ENCODE measurements around the gene ARF1.

Gene ARF1

DNA sequence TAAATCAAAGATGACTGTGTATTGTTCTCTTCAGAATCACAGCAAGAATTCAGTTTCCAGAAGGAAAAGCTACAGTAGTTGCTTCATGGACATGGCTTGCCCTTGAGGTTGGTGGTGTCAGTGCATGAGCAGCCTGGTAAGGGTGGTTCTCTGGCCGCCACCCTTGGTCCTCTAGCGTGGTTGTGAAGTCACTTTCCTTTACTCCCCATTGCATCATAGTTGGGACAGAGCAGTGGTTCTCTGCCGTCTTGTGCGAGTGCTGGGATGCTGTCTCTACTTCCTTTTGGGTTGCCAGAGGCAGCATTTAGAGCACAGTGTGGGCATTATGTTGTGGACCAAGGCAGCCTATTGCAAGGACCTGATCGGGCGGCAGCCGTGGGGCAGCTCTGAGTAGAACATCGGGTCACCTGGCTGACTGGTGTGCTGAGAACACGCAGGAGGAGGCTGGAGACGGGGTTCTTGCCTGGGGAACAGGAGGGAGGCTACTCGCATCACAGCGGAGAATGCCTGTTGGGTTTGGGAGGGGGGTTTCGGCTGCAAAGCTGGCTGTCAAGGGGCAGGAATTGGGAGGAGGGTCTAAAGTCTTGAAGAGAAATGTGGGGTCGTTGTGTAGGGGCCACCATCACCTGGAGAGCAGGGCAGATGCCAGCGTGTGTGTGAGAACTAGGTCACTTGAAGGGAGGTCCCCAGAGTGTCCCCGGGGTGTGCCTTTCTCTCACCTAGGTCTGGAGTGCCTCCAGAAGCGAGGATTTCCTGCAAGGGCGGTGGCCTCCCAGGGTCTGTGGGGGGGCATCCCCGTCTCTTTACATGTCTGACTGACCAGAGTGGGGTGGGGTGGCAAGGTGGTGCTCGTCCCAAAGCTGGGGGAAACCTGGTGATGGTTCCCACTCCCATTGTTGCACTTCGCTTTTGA is 6.3 kb downstream of the ARF1 start:
- no peak for DNase-seq

DNA sequence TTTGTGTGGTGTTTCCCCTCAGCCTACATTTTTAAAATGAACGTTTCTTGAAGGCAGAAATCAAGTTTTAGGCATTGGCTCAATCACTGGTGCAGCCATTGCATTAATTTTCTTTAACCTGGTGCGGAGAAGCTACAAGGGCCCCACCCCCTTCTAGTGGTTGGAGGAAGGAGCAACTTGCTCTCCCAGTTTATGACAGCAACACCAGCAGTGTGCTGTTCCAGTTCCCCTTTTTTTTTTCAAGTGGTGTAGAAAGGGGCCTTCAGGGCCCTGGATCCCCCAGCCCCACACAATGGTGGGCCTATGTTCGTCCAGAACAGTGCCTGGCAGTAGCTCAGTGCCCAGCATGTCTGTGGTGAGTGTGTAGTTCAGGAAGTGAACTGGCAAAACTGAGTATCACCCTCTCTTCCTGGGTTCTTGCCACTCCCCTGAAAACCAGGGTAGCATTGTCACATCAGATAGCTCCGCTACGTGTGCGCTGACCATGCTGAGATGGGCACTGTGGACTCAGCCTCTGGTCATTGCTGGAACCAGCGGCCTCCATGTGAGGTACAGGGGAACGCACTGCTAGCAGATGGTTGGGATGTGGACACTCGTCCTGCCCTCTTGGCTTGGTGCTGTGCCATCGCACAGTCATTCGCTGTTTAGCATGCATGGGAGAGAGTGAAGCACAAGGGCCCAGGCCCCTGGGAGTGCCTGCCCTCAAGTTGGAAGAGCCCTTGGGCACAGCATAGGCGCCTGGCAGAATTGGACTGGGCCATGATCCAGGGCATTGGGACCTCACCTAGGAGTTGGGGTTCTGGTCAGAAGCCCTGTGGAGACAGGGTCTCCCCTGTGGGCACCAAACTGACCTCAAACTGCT is 7.2 kb downstream of the ARF1 start:
- DNase-seq: no peak

DNA sequence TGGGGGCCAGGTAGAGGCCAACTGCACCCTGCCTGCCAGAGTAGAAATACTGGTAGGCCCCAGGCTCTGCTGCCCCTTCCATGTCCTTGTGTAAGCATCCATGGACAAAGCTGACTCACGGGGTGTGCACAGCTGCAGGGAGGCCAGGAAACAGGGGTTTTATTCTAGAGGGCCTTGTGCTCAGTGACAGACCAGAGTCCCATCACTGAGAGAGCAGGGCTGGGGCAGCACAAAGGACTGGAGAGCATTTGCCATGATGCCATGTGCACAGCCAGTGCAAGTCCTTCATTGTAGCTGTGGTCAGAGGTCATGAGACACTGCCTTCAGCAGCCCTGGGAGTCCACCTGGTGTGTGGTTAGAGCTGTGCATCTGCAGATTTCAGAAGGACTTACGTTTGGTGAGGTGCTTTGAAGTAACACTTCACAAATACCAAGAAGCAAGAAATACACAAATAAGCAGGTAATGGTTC is 8.1 kb downstream of the ARF1 start:
- DNase-seq: peak; percentile 1

DNA sequence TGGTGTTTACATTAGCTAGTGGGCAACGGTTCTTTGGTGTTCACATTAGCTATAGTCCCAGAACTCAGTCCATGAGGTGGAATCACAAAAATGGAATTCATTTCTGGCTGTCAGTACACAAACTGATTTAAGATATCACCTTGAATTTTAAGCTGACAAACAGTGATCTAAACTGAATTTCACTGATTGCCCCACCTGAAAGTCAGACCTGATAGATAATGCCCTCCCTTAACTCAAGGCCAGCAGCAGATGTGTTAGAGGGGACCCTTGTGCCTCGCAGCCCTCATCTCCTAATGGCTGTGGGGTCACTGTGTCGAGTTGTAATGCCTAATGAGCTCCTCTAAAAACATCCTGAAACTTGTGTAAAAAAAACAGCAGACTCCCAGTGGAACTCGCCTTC is 8.6 kb downstream of the ARF1 start:
- no peak for DNase-seq

DNA sequence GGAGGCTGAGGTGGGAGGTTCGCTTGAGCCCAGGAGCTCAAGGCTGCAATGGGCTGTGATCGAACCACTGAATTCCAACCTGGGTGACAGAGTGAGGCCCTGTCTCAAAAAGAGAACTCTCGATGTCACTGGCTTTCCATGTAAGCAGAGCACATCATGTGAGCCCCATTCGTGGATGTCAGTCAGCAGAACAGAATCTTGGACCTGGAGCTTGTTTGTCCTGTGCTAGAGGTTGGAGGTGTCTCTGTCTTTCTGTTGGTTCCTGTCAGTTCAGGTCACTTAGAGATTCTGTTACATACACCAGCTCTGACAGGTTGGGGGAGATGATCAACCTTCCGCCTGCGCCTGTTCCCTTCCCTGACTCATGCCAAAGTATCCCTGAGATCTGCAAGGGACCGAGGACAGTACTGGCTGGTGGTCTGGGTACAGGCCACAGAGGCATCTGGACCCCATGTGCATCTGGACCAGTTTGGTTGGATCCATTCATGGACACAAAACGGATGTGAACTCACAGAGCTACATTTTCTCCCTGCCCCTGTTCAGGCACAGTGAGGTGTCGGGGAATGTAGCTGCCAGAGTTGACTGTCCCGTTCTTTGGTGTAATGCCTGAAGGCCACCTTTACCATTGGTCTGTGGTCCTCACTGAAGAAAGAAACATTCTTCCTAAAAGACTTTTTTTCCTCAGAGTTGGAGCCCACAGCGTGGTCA is 10.0 kb downstream of the ARF1 start:
- DNase-seq: no peak

DNA sequence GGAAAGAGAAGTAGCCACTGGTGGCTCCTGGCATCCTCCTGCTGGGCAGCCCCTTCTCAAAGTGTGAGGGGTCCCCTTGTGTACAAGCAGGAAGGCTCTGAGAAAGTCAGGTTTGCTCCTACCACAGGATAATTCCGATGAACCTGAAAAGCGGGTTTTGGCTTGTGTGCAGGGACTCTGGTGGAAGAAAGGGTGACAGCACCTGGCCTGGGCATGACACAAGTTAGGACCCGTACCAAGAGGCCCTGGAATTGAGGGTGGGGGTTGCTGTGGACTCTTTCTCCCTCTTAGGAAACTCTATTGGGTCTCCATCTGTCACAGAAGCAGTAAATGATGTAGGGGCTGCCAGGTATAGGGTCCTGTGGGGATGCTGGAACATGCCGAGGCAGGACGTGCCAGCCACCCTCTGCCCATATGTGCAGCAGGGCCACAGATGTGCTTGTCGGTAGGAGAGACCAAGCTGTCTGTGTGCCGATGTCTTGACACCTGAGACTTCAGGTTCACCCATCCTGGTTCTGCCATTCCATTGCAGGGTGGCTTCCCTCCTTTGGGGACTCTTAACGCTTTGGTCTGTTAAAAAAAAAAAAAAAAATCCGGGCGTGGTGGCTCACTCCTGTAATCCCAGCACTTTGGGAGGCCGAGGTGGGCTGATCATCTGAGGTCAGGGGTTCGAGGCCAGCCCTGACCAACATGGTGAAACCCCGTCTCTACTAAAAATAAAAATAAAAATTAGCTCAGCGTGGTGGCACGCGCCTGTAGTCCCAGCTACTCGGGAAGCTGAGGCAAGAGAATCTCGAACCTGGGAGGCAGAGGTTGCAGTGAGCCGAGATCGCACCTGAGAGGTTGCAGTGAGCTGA is 10.8 kb downstream of the ARF1 start:
- DNase-seq: no peak

DNA sequence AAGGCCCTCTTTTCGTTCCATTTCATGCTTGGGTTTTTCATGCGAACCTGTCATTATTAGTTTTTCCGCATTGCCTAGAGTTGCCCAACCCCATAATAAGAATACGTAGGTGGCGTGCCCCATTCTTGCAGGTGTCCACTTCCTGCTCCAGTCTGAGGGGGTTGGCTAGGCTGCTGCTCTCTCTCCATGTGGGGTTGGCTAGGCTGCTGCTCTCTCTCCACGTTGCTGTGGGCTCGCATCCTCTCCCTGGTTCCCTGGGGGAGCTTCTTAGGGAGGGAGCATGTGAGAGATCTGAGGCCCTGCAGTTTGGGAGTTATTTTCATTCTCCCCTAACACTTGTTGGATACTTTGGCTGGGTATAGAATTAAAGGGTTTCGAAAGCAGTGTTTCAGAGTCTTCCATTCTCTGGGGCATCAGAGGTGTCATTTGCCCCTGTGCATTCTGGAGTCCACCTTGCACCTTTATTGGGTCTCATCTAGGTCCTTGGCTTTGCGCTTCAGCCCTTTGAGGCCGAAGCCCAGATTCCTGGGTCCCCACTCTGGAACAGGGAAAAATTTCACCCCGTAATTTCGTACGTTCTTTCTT is 12.0 kb downstream of the ARF1 start:
- no peak for DNase-seq

DNA sequence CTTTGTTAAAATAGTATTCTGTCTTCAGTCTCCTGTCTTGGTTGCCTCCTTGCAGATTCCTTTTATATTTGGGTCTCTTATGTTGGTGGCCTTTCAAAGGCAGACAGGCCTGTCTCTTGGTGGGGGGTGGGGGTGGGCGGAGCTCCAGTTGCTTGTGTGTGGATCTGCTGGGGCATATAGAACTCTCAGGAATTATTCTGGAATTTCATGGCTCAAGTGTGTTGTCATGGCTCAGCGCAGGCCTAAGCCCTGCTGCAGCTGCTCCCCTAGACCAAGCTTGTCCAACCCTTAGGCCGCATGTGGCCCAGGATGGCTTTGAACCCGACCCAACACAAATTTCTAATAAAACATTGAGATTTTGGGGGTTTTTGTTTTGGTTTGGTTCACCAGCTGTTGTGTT is 12.7 kb downstream of the ARF1 start:
- DNase-seq: no peak

DNA sequence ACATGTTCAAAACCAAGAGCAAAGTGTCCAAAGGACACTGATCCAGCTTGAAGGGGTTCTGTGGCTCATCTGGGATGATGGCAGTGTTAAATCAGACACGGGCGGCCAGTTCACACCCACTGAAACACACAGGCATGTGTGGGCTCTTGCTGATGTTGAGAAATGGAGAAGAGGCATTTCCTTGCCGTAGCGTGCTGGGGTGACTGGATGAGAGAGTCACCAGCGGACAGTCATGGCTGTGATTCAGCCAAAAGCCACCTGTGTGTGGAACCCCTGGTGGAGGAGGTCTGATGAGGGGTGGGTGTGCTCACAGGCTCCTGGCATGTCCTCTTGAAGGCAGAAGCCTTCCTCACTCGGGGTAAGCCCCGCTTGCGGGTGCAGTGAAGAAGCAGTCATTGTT is 13.4 kb downstream of the ARF1 start:
- peak; percentile 1 for DNase-seq

DNA sequence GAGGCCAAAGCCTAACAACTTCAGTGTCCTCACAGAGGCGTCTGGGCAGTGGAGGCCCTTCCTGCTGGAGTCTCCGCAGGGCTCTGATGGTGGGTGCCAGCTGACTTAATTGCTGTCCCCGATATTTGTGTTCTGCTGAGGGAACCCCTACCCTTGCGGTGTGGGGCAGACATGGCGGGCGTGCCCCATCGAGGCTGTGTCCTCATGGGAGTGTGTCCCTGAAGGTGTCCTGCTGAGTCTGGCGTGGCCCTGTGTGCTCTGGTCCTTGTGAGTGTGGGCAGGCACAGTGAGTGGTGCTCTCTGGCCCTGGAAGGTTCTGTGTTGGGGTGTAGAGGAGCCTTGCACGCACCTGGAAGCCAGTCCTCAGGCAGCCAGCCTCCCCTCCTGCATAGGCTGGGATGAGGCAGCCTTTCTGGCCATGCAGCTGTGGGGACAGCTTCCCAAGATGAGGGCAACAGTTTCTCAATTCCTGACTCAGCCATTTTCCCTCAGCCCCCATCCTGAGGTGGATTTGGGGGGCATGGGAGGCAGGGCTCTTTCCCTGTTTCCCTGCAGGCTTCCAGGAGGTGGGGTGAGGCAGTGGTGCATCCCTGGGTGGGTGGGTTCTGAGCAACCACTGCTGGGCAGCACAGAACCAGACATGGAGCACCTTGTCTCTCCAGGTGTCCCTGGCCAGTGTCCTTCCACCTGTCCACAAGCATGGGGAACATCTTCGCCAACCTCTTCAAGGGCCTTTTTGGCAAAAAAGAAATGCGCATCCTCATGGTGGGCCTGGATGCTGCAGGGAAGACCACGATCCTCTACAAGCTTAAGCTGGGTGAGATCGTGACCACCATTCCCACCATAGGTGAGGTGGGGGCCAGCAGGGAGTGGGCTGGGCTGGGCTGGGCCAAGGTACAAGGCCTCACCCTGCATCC is 14.2 kb downstream of the ARF1 start:
- no peak for DNase-seq

DNA sequence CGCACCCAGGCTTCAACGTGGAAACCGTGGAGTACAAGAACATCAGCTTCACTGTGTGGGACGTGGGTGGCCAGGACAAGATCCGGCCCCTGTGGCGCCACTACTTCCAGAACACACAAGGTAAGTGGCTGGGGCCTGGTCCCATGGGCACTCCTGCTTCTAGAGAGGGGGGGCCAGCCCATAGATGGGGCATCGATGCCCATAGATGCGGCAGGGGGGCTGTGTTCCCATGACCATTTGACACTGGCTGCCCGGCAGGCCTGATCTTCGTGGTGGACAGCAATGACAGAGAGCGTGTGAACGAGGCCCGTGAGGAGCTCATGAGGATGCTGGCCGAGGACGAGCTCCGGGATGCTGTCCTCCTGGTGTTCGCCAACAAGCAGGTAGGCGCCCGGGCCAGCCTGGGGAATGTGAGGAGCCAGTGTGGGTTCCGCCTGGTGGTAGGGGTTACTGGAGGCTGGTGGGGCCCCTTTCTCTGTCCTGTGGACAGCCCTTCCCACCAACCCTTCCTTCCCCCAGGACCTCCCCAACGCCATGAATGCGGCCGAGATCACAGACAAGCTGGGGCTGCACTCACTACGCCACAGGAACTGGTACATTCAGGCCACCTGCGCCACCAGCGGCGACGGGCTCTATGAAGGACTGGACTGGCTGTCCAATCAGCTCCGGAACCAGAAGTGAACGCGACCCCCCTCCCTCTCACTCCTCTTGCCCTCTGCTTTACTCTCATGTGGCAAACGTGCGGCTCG is 15.0 kb downstream of the ARF1 start:
- DNase-seq: no peak

DNA sequence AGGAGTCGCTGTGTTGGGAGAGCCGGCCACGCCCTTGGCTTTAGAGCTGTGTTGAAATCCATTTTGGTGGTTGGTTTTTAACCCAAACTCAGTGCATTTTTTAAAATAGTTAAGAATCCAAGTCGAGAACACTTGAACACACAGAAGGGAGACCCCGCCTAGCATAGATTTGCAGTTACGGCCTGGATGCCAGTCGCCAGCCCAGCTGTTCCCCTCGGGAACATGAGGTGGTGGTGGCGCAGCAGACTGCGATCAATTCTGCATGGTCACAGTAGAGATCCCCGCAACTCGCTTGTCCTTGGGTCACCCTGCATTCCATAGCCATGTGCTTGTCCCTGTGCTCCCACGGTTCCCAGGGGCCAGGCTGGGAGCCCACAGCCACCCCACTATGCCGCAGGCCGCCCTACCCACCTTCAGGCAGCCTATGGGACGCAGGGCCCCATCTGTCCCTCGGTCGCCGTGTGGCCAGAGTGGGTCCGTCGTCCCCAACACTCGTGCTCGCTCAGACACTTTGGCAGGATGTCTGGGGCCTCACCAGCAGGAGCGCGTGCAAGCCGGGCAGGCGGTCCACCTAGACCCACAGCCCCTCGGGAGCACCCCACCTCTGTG is 15.9 kb downstream of the ARF1 start:
- DNase-seq: no peak

DNA sequence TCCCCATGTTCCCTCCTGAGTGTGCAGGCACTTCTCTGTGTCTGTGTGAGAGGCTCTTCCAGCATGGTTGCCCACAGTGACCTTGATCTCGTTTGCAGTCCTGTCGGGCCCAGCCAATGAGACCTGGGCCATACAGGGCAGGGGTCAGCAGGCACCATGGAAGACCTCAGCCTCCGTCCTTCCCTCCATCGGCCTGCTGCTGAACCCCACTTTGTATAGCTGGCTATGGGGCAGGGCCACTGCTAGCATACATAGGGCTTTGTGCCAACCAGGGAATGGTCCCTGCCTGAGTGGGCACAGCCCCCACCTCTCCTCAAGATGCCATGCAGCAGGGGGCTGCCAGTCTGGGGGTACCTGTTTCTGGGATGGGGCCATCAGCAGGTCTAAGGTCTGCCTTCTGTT is 16.8 kb downstream of the ARF1 start:
- no peak for DNase-seq

DNA sequence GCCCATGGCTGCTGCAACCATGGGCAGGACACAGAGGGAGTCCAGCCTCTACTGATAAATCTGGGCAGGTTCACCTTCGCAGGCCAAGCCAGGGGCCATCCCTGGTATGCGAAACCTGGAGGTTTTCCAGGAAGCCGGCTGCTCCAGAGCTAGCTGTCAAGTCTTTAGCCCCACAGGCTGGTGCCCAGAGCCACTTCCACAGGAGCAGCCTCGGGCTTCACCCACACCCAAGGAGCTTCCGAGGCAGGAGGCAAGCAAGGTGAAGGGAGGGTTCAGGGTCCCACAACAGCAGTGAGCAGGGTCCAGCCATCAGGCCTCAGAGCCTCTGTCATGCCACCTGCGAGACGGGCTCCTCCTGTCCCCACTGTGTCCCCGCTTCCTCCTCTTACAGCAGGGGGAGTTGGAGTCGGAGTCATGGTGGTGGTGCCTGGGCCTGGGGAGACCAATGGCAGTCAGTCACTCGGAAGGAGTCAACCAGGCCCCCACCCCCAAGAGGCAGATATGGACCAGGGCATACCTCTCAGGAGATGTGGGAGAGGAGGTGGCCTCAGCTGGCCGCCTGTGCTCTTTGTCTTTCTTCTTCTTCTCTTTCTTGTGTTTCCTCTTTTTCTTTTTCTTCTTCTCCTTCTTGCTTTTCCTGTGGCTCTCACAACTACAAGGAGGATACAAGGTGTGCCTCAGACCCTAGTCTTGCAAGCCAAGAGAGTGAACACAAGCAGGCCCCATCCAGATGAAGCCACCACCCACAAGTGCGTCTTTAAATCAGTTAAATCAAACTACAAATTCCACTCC is 18.5 kb downstream of the ARF1 start:
- no peak for DNase-seq

DNA sequence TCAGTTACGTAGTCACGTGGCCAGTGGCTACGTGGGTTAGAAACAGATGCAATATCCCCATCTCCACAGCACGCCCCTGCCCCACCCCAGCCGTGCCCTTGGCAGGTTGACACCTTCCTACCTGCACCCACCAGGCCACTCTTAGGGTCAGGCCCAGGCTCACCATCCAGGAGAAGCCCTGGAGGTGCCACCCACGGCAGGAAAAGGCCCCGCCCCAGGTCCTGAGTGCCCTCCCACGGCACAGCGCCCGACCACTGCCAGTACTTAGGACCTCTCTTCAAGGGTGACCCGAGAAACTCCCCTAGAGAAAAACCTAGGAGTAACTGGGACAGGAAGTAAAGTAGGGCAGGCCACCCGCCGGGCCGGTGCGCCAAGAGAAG is 19.1 kb downstream of the ARF1 start:
- no peak for DNase-seq

DNA sequence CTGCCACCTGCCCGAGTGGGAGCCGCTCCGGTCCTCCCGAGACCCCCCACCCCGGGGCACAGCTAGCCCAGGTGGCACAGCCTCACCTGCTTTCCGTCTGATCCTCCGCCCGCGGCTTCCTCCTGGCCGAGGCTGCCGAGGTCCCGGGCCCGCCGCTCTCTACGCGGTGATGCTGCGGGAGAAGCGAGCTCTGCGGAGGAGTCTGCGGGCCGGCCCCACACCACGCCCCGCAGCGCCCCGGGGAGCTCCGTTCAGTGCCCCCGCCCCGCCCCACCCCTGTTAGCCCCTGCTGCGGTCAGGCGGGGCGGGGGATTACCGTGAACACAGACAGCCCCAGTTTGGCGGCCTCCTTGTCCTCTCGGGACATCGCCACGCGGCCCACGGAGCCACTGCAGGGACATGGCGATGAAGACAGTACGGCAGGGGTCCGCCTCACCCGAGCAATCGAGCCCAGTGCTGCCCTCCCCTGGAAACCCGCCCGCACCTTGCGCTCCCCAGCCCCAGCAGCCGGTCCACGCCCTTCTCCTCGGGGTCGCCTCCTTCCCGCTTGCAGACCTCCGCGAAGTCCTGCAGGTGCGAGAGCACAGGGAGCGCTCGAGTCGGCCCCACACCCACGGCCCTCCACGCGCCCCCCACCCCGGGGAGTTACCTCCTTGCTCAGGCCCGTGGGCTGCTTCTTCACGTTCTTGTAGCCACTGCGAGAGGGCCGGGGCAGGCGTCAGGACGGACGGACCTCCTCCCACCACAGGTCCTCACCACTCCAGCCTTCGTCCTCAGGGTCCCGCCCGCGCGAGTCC is 19.7 kb downstream of the ARF1 start:
- DNase-seq: peak; percentile 56

DNA sequence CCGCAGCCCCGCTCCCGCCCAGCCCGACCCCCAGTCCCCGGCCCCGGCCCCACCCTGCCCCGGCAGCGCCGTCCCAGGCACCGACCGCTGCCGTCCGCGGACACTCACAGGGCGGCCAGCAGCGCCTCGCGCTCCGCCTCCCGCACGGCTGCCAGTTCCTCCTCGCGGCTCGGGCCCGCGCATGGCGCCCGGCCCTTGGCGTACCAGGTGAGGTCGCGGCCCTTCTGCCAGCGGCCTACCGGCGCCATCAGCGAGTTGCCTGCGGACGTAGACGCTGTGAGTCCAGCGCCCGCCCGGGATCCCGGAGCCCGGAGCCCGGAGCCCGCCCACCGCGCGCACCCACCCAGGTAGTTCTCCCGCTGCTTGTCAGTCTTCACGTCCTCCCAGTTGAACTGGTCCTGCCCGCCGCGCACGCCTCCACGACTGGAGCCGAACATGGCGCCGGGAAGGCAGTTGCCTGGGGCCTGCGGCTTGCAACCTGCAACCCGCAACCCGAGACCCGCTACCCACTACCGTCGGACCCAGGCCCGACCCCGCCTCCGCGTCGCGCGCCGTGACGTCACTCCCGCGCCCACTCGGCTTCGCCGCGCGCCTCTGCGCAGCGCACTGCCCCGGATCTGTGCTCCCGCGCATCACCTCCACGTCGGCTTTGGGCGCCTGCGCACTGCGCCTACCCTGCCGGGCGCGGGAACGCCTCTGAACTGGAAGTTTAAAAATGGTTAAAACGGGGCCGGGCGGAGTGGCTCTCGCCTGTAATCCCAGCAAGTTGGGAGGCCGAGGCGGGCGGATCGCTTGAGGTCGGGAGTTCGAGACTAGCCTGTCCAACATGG is 20.5 kb downstream of the ARF1 start, which contains the start of gene C1orf35:
C1orf35 (minus strand) TSS at position 535 of the 830 bp plus-strand sequence; CDS start at position 437, 98 bp downstream.
- peak; percentile 93 for DNase-seq

Measured in effector CD4-positive, alpha-beta T cell (primary cell).